Lung (tissue), 12 donors: ENCODE results near the gene KCNC1. TPM values are rescaled to one million over a fixed set of nuclear protein-coding genes. Genes with fewer than 3 reads are reported as not detected.
A peak's percentile ranks its signal among the peaks of the same experiment; 100 is the strongest.

ENCODE experiments used
- ATAC-seq: fragments of 200-7000 bp; cut with Tn5 transposase; one replicate; pipeline ENCODE4 v1.9.1; 2020; ENCODE audit warnings: moderate number of reproducible peaks; ENCODE audit not compliant: insufficient read depth, low FRiP score
- DNase-seq, 3 donors: peaks; one replicate each; pipeline ENCODE4 v3.0.0-alpha.2; 2013 to 2017
- H3K27ac ChIP-seq, 2 donors: one replicate each; pipeline ENCODE4 v1.5.1; 2013; ENCODE audit warnings: mild to moderate bottlenecking in 2 of 2, moderate library complexity in 2 of 2, control low read depth in 1 of 2, inconsistent platforms in 1 of 2, low read depth in 1 of 2, low read length in 1 of 2
- H3K27me3 ChIP-seq, 3 donors: one replicate each; pipeline ENCODE4 v1.5.1; 2013; ENCODE audit warnings: low read length in 2 of 3; ENCODE audit not compliant: control insufficient read depth in 3 of 3, insufficient read depth in 3 of 3
- H3K36me3 ChIP-seq, 4 donors: one replicate each; pipeline ENCODE4 v1.5.1; 2013; ENCODE audit warnings: low read length in 4 of 4, mild to moderate bottlenecking in 1 of 4, moderate library complexity in 1 of 4; ENCODE audit not compliant: control insufficient read depth in 4 of 4, insufficient read depth in 4 of 4
- H3K4me1 ChIP-seq, 5 donors: one replicate each; pipeline ENCODE4 v1.5.1; 2013; ENCODE audit warnings: low read length in 5 of 5, mild to moderate bottlenecking in 2 of 5, moderate library complexity in 1 of 5; ENCODE audit not compliant: control insufficient read depth in 5 of 5, insufficient read depth in 5 of 5
- H3K4me3 ChIP-seq: one replicate; pipeline ENCODE4 v1.5.1; 2013; ENCODE audit warnings: mild to moderate bottlenecking, control low read depth, moderate library complexity
- H3K9ac ChIP-seq, 2 donors: one replicate each; pipeline ENCODE4 v1.5.1; 2013; ENCODE audit warnings: low read length in 2 of 2, control low read depth in 1 of 2; ENCODE audit not compliant: insufficient read depth in 1 of 2
- H3K9me3 ChIP-seq, 4 donors: one replicate each; pipeline ENCODE4 v1.5.1; 2013; ENCODE audit warnings: low read length in 3 of 4, mild to moderate bottlenecking in 1 of 4, moderate library complexity in 1 of 4; ENCODE audit not compliant: control insufficient read depth in 4 of 4, insufficient read depth in 3 of 4
- CTCF ChIP-seq: IDR thresholded peaks from 2 replicates; pipeline ENCODE4 v1.5.1; 2012; ENCODE audit warnings: mild to moderate bottlenecking; ENCODE audit errors: control extremely low read depth, extremely low read depth
- WGBS, 2 donors: extraction: QIAGEN DNeasy Blood & Tissue Kit; methylation state at CpG; one replicate each; pipeline ENCODE4 v1.1.7; 2013; 5-methylcytosine and 5-hydroxymethylcytosine counted together
- polyA plus RNA-seq, 2 donors: library from polyadenylated mRNA; stranded (reverse); fragments of 200-250 nt; gene quantifications; one replicate each; pipeline ENCODE4 v1.2.1, GENCODE V29; 2013
- total RNA-seq, 2 donors: library from RNA; depleted of rRNA in 1 of 2; stranded (reverse); fragments of >200 nt in 1 of 2; gene quantifications; one replicate each; pipeline ENCODE4 v1.2.1, GENCODE V29; 2014 to 2021
- donor health status: control.
- donor health status: control.
- donor health status: Bipolar disorder and iron deficiency.
- donor health status: healthy.
- donor health status: DM: yes; HTN: yes; CAD: no.

KCNC1 gene
- total and polyA plus RNA-seq, 4 donors: 0.01 TPM; not detected in 3

GRCh38 chr11:17702876-17703275 is 31.7 kb upstream of the KCNC1 start:
- H3K4me1 ChIP-seq: peaks cover 0 to 27% (median 0%) of the 10 kb centered on the region in 5 donors
- no peaks in the 10 kb centered on the region for H3K36me3 ChIP-seq
- no peak for TF ChIP-seq CTCF
- no peak overlapping the region for H3K4me3 ChIP-seq
- H3K27ac ChIP-seq: no peak overlapping the region
- ATAC-seq (no peak), DNase-seq (no peak)
- H3K27me3 ChIP-seq: peaks cover 0 to 4% (median 0%) of the 10 kb centered on the region in 3 donors
- 61 to 67% methylated on average over 5 of the region's 5 CpGs for WGBS, 2 donors
- H3K9me3 ChIP-seq: peaks cover 0 to 7% (median 0%) of the 10 kb centered on the region in 4 donors
- no peak overlapping the region for H3K9ac ChIP-seq

- Histone ChIP-seq H3K27me3 (no peaks in the 10 kb centered on the region), H3K36me3 (no peaks in the 10 kb centered on the region), H3K4me3 (no peak overlapping the region), H3K4me1 (peaks cover 0 to 31% (median 0%) of the 10 kb centered on the region in 5 donors), H3K27ac (no peak overlapping the region), H3K9me3 (peaks cover 0 to 7% (median 0%) of the 10 kb centered on the region in 4 donors), H3K9ac (no peak overlapping the region)
- TF ChIP-seq CTCF: no peak
- WGBS, 2 donors: 95 to 97% methylated on average over 2 of the region's 2 CpGs
- no peak for DNase-seq
- no peak for ATAC-seq
Observed at GRCh38 chr11:17703951-17704350, 30.6 kb upstream of the KCNC1 start.

- ATAC-seq (no peak), DNase-seq (peak; percentile 77 to 91 (median 88))
- WGBS, 2 donors: 45 to 59% methylated on average over 4 of the region's 4 CpGs
- H3K4me1 ChIP-seq: peaks cover 0 to 14% (median 0%) of the 10 kb centered on the region in 5 donors
- no peak overlapping the region for H3K27ac ChIP-seq
- no peak overlapping the region for H3K9ac ChIP-seq
- peaks cover 0 to 7% (median 0%) of the 10 kb centered on the region in 4 donors for H3K9me3 ChIP-seq
- TF ChIP-seq CTCF: no peak
- H3K27me3 ChIP-seq: peaks cover 0 to 24% (median 21%) of the 10 kb centered on the region in 3 donors
- H3K36me3 ChIP-seq: no peaks in the 10 kb centered on the region
- H3K4me3 ChIP-seq: no peak overlapping the region
Observed at GRCh38 chr11:17707830-17708229, 26.8 kb upstream of the KCNC1 start.

- 21 to 33% methylated on average over 4 of the region's 4 CpGs for WGBS, 2 donors
- peaks cover 0 to 14% (median 3%) of the 10 kb centered on the region in 5 donors for H3K4me1 ChIP-seq
- TF ChIP-seq CTCF: no peak
Observed at GRCh38 chr11:17711836-17712235, 22.7 kb upstream of the KCNC1 start.

More at GRCh38 chr11:17711836-17712235, 22.7 kb upstream of the KCNC1 start:
- peaks cover 5 to 53% (median 38%) of the 10 kb centered on the region in 3 donors for H3K27me3 ChIP-seq
- no peak overlapping the region for H3K27ac ChIP-seq
- no peak for ATAC-seq
- H3K4me3 ChIP-seq: no peak overlapping the region
- no peaks in the 10 kb centered on the region for H3K36me3 ChIP-seq
- H3K9ac ChIP-seq: no peak overlapping the region
- no peaks in the 10 kb centered on the region for H3K9me3 ChIP-seq
- DNase-seq: no peak
